GM21825 (cell line): Measurements from ENCODE around the gene DLG2.

ENCODE experiments used
- ATAC-seq: cut with Tn5 transposase; IDR thresholded peaks from one replicate; pipeline ENCODE4 v1.9.1; 2021; ENCODE audit warnings: mild to moderate bottlenecking, moderate library complexity; ENCODE audit not compliant: unreplicated experiment

The DLG2 gene

GRCh38 chr11:84103096-84103495 lies 1524.0 kb downstream of the DLG2 start:
- no peak for ATAC-seq

- no peak for ATAC-seq
Observed at GRCh38 chr11:84097186-84097585, 1530.0 kb downstream of the DLG2 start.

- ATAC-seq = no peak
Observed at GRCh38 chr11:84091212-84091986, 1535.7 kb downstream of the DLG2 start.

GRCh38 chr11:84089072-84090057 lies 1537.8 kb downstream of the DLG2 start:
- no peak for ATAC-seq

- no peak for ATAC-seq
Observed at GRCh38 chr11:84071851-84072250, 1555.3 kb downstream of the DLG2 start.

GRCh38 chr11:84069048-84069447 lies 1558.1 kb downstream of the DLG2 start:
- no peak for ATAC-seq

GRCh38 chr11:84061726-84062125 lies 1565.4 kb downstream of the DLG2 start:
- no peak for ATAC-seq

GRCh38 chr11:84056653-84057376 lies 1570.3 kb downstream of the DLG2 start:
- ATAC-seq = no peak

- no peak for ATAC-seq
Observed at GRCh38 chr11:84045146-84045545, 1582.0 kb downstream of the DLG2 start.

- ATAC-seq = no peak
Observed at GRCh38 chr11:84044706-84045105, 1582.4 kb downstream of the DLG2 start.

GRCh38 chr11:84036664-84037194 lies 1590.4 kb downstream of the DLG2 start:
- no peak for ATAC-seq

- ATAC-seq = no peak
Observed at GRCh38 chr11:84035645-84036044, 1591.5 kb downstream of the DLG2 start.

GRCh38 chr11:84034484-84034883 lies 1592.7 kb downstream of the DLG2 start:
- no peak for ATAC-seq

- no peak for ATAC-seq
Observed at GRCh38 chr11:84024266-84024665, 1602.9 kb downstream of the DLG2 start.

GRCh38 chr11:84022695-84023094 lies 1604.4 kb downstream of the DLG2 start:
- no peak for ATAC-seq

GRCh38 chr11:84022201-84022600 lies 1604.9 kb downstream of the DLG2 start:
- ATAC-seq = no peak

GRCh38 chr11:84021291-84021690 lies 1605.9 kb downstream of the DLG2 start:
- ATAC-seq = no peak

- no peak for ATAC-seq
Observed at GRCh38 chr11:84019571-84020194, 1607.5 kb downstream of the DLG2 start.

GRCh38 chr11:84014539-84014938 lies 1612.6 kb downstream of the DLG2 start:
- ATAC-seq = no peak

GRCh38 chr11:84012171-84012826 lies 1614.8 kb downstream of the DLG2 start:
- no peak for ATAC-seq
